Activated CD8-positive, alpha-beta memory T cell treated with anti-CD3 and anti-CD28 coated beads, Interleukin-2, amount 10 ng/mL, durations not matched to agents 7 days and 5 days (primary cell): ENCODE measurements around the gene C9orf78. TPM values are rescaled to one million over a fixed set of nuclear protein-coding genes. Genes with fewer than 3 reads are reported as not detected.
A peak's percentile ranks its signal among the peaks of the same experiment; 100 is the strongest.

Experiments used
- ATAC-seq: fragments of 150-1000 bp; cut with Tn5 transposase; one replicate; pipeline ENCODE4 v1.10.0; 2021; ENCODE audit warnings: moderate library complexity
- CTCF ChIA-PET: fragments of 350-600 bp; sonication (Branson Sonifier 250); formaldehyde crosslinking; loops from one replicate; lab custom pipeline; 2021; ENCODE audit warnings: antibody characterized with exemption; lab: Charles Lee
- DNase-seq: peaks from one replicate; pipeline ENCODE4 v3.0.0-alpha.2; 2020
- H3K27ac Mint-ChIP-seq: one replicate; pipeline ENCODE4 v1.8.0; 2021; ENCODE audit warnings: mild to moderate bottlenecking, mixed read lengths
- H3K27me3 Mint-ChIP-seq: one replicate; pipeline ENCODE4 v1.8.0; 2021; ENCODE audit warnings: mixed read lengths
- H3K36me3 Mint-ChIP-seq: one replicate; pipeline ENCODE4 v1.8.0; 2021; ENCODE audit warnings: mild to moderate bottlenecking, mixed read lengths
- H3K4me1 Mint-ChIP-seq: one replicate; pipeline ENCODE4 v1.8.0; 2021; ENCODE audit warnings: mixed read lengths
- H3K4me3 Mint-ChIP-seq: one replicate; pipeline ENCODE4 v1.8.0; 2021; ENCODE audit warnings: mild to moderate bottlenecking, moderate library complexity, mixed read lengths
- H3K9me3 Mint-ChIP-seq: one replicate; pipeline ENCODE4 v1.8.0; 2022; ENCODE audit warnings: low read depth, mixed read lengths
- microRNA-seq: library from miRNA; unstranded; fragments of <30 nt; microRNA quantifications from one replicate; pipeline ENCODE4 v1.2.0, GENCODE V29; 2022
- total RNA-seq, 2 experiments: library from RNA; stranded (reverse); gene quantifications; one replicate each; pipeline ENCODE4 v1.2.3, GENCODE V29; 2021

The C9orf78 gene
- total RNA-seq, 2 experiments from 2014 or later: 77.7 to 90.2 TPM

DNA sequence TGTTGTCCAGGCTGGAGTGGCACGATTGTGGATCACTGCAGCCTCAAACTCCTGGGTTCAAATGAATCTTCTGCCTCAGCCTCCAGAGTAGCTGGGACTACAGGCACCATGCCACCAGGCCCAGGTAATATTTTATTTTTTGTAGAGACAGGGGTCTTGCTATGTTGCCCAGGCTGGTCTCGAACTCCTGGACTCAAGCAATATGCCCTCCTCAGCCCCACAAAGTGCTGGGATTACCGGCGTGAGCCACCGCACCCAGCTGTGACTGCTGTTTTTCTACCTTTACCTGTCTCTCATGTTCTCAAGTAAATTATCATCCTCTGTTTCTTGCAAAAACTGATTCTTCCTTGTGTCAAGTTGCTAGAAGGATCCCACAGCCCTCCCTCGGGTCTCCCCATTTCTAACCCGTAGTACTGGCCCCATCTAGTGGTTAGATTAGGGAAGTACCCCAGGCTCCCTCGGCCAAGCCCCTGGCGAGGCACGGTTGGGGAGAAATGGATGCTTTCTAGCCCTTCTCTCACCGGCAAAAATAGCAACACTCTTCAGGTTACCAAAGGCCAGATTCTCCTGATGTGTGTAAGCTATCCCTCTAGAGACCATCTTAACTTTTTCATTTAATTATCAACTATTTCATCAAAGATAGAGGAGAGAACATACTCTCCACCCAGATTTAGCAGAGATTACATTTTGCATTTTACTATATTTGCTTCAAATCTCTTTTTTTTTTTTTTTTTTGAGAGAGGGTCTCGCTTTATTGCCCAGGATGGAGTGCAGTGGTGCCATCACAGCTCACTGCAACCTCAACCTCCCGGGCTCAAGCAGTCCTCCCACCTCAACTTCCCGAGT, 51.3 kb downstream of the C9orf78 start:
- Mint-ChIP-seq H3K27me3 (peaks cover 20% of the 10 kb centered on the region), H3K9me3 (no peaks in the 10 kb centered on the region), H3K27ac (no peak overlapping the region), H3K4me1 (peaks cover 4% of the 10 kb centered on the region), H3K36me3 (no peaks in the 10 kb centered on the region), H3K4me3 (no peak overlapping the region)
- peak; percentile 81 for DNase-seq
- ATAC-seq: peak; percentile 97
- CTCF ChIA-PET: interaction anchor here (0.7 to 12.5 kb wide), 20 partner anchors 9 to 645 kb away, joined by 3 to 184 read pairs (median 3); partner anchors contain the start of genes C9orf50 and TOR1B

- no peak overlapping the region for H3K4me3 Mint-ChIP-seq
- peaks cover 12% of the 10 kb centered on the region for H3K27me3 Mint-ChIP-seq
- H3K27ac Mint-ChIP-seq: no peak overlapping the region
- DNase-seq (no peak), ATAC-seq (no peak)
- CTCF ChIA-PET: interaction anchor here (0.6 to 12.5 kb wide), 7 partner anchors 9 to 1084 kb away, joined by 3 to 184 read pairs (median 8); no protein-coding TSS in a partner anchor
- peaks cover 12% of the 10 kb centered on the region for H3K4me1 Mint-ChIP-seq
- no peaks in the 10 kb centered on the region for H3K36me3 Mint-ChIP-seq
- no peaks in the 10 kb centered on the region for H3K9me3 Mint-ChIP-seq
These were observed 53.1 kb downstream of the C9orf78 start for GRCh38 chr9:129781981-129782380.

GRCh38 chr9:129781131-129781530, 53.9 kb downstream of the C9orf78 start:
- H3K27me3 Mint-ChIP-seq: peaks cover 6% of the 10 kb centered on the region
- H3K9me3 Mint-ChIP-seq: no peaks in the 10 kb centered on the region
- H3K27ac Mint-ChIP-seq: no peak overlapping the region
- H3K4me1 Mint-ChIP-seq: peaks cover 20% of the 10 kb centered on the region
- ATAC-seq (no peak), DNase-seq (no peak)
- no peaks in the 10 kb centered on the region for H3K36me3 Mint-ChIP-seq
- CTCF ChIA-PET: interaction anchor here (1.1 to 12.5 kb wide), 4 partner anchors 8 to 54 kb away, joined by 3 to 184 read pairs (median 10); no protein-coding TSS in a partner anchor
- H3K4me3 Mint-ChIP-seq: no peak overlapping the region

DNA sequence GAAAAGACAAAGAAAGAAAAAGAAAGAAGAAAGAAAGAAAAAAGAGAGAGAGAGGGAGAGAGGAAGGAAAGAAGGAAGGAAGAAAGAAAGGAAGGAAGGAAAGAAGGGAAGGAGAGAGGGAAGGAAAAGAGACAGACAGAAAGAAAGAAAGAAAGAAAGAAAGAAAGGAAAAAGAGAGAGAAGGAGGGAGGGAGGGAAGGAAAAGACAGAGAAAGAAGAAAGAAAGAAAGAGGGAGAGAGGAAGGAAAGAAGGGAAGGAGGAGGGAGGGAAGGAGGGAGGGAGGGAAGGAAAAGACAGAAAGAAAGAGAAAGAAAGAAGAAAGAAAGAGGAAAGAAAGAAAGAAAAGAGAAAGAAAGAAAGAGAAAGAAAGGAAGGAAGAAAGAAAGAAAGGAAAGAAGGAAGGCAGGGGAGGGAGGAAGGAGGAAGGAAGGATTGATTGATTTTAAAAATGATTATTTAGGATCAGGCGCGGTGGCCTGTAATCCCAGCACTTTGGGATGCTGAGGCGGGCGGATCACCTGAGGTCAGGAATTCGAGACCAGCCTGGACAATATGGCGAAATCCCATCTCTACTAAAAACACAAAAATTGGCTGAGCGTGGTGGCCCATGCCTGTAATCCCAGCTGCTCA, 55.4 kb downstream of the C9orf78 start:
- CTCF ChIA-PET: interaction anchor here (12.5 kb wide), 1 partner anchor 41 kb away, joined by 184 read pairs; no protein-coding TSS in a partner anchor
- Mint-ChIP-seq H3K36me3 (no peaks in the 10 kb centered on the region), H3K27me3 (peaks cover 3% of the 10 kb centered on the region), H3K9me3 (no peaks in the 10 kb centered on the region), H3K4me3 (no peak overlapping the region), H3K4me1 (peaks cover 20% of the 10 kb centered on the region), H3K27ac (no peak overlapping the region)
- DNase-seq (no peak), ATAC-seq (no peak)

- no peaks in the 10 kb centered on the region for H3K36me3 Mint-ChIP-seq
- ATAC-seq (no peak), DNase-seq (no peak)
- no peak overlapping the region for H3K27ac Mint-ChIP-seq
- H3K4me3 Mint-ChIP-seq: no peak overlapping the region
- peaks cover 12% of the 10 kb centered on the region for H3K27me3 Mint-ChIP-seq
- no peaks in the 10 kb centered on the region for H3K9me3 Mint-ChIP-seq
- CTCF ChIA-PET: interaction anchor here (1.9 to 3.3 kb wide), 3 partner anchors 12 to 52 kb away, joined by 9 to 18 read pairs (median 12); no protein-coding TSS in a partner anchor
- H3K4me1 Mint-ChIP-seq: peaks cover 16% of the 10 kb centered on the region
These were observed 56.6 kb downstream of the C9orf78 start for GRCh38 chr9:129778469-129778868.

GRCh38 chr9:129777769-129778130, 57.3 kb downstream of the C9orf78 start:
- Mint-ChIP-seq H3K4me3 (no peak overlapping the region), H3K4me1 (peaks cover 16% of the 10 kb centered on the region), H3K27me3 (peaks cover 14% of the 10 kb centered on the region), H3K9me3 (no peaks in the 10 kb centered on the region), H3K36me3 (no peaks in the 10 kb centered on the region), H3K27ac (no peak overlapping the region)
- CTCF ChIA-PET: interaction anchor here (0.7 to 3.3 kb wide), 5 partner anchors 13 to 51 kb away, joined by 3 to 18 read pairs (median 9); no protein-coding TSS in a partner anchor
- ATAC-seq (peak; percentile 25), DNase-seq (no peak)

Small RNA genes lying within 50 kb of the gene (microRNA-seq; reads per million reads assigned to microRNA genes)
- gene MIR6855: 2.6 reads per million

Other genes with a start within 250 kb of the C9orf78 start
- gene C9orf50, start 214.2 kb downstream of the C9orf78 start, total RNA-seq: not detected
- 10 to 100 TPM; 37.2 to 46.2 TPM for gene NTMT1, start 209.1 kb downstream of the C9orf78 start, total RNA-seq
- 10 to 100 TPM; 25.0 to 26.4 TPM for gene ASB6, start 193.1 kb downstream of the C9orf78 start, total RNA-seq
- gene PRRX2, start 169.6 kb downstream of the C9orf78 start, total RNA-seq: under 1 TPM in 1 of 2 experiments, not detected in 1; 0.28 TPM
- not detected for gene PTGES, start 82.2 kb downstream of the C9orf78 start, total RNA-seq
- gene TOR1B, start 32.1 kb downstream of the C9orf78 start, total RNA-seq: 10 to 100 TPM; 30.1 to 31.5 TPM
- 10 to 100 TPM; 56.1 to 69.6 TPM for gene TOR1A, start 11.1 kb downstream of the C9orf78 start, total RNA-seq
- 100 to 1,000 TPM; 114 to 155 TPM for gene USP20, start 183 bp upstream of the C9orf78 start, total RNA-seq
- gene FNBP1, start 207.9 kb upstream of the C9orf78 start, total RNA-seq: 100 to 1,000 TPM; 153 to 167 TPM
- gene GPR107, start 218.6 kb upstream of the C9orf78 start, total RNA-seq: 10 to 100 TPM; 24.6 to 25.6 TPM